WTC11 (cell line): ENCODE measurements around the gene CCDC34. TPM values are rescaled to one million over a fixed set of nuclear protein-coding genes. Genes with fewer than 3 reads are reported as not detected.

ENCODE experiments used
- ATAC-seq: fragments of 200-7000 bp; cut with Tn5 transposase; 2 replicates; pipeline ENCODE4 v1.10.0; 2021; ENCODE audit warnings: mild to moderate bottlenecking, moderate library complexity
- CTCF ChIA-PET: fragments of 300-600 bp; sonication (Branson Sonifier 250); formaldehyde crosslinking; loops from one replicate; lab custom pipeline; 2021; ENCODE audit warnings: antibody characterized with exemption; lab: Charles Lee
- POLR2A ChIA-PET: fragments of 350-600 bp; sonication (Branson Sonifier 250); formaldehyde crosslinking; loops from one replicate; lab custom pipeline; 2021; ENCODE audit warnings: antibody characterized with exemption; lab: Charles Lee
- DNase-seq: peaks from one replicate; pipeline ENCODE4 v3.0.0; 2021; ENCODE audit warnings: low spot score
- H3K27ac Mint-ChIP-seq: 2 replicates; pipeline ENCODE4 v1.8.0; 2021; ENCODE audit warnings: mixed read lengths
- H3K27me3 Mint-ChIP-seq: 2 replicates; pipeline ENCODE4 v1.8.0; 2021; ENCODE audit warnings: low read depth, mild to moderate bottlenecking, moderate library complexity, mixed read lengths
- H3K36me3 Mint-ChIP-seq: 2 replicates; pipeline ENCODE4 v1.8.0; 2021; ENCODE audit warnings: mixed read lengths
- H3K4me1 Mint-ChIP-seq: 2 replicates; pipeline ENCODE4 v1.8.0; 2022; ENCODE audit warnings: mixed read lengths
- H3K4me3 Mint-ChIP-seq: 2 replicates; pipeline ENCODE4 v1.8.0; 2021; ENCODE audit warnings: mild to moderate bottlenecking, moderate library complexity, mixed read lengths
- H3K9me3 Mint-ChIP-seq: 2 replicates; pipeline ENCODE4 v1.8.0; 2021; ENCODE audit warnings: mixed read lengths
- AR ChIP-seq: fragments of 250-450 bp; sonication (Bioruptor Pico); IDR thresholded peaks from 2 replicates; pipeline ENCODE4 v1.9.0; 2021; ENCODE audit warnings: mild to moderate bottlenecking
- ATF1 ChIP-seq: sonication (generic); formaldehyde crosslinking; IDR thresholded peaks from 2 replicates; pipeline ENCODE4 v1.8.1; 2023; ENCODE audit warnings: mild to moderate bottlenecking, moderate library complexity, missing genetic modification reagents
- CTCF ChIP-seq: fragments of 200-600 bp; IDR thresholded peaks from 2 replicates; pipeline ENCODE4 v1.8.0; 2022; ENCODE audit warnings: antibody characterized with exemption
- EMX1 ChIP-seq: fragments of 250-450 bp; sonication (Bioruptor Pico); IDR thresholded peaks from 2 replicates; pipeline ENCODE4 v1.8.0; 2021; ENCODE audit warnings: mild to moderate bottlenecking
- FOXJ3 ChIP-seq: sonication (generic); formaldehyde crosslinking; IDR thresholded peaks from 2 replicates; pipeline ENCODE4 v1.9.0; 2021; ENCODE audit warnings: missing genetic modification reagents, mild to moderate bottlenecking, borderline replicate concordance
- HMGA2 ChIP-seq: fragments of 250-450 bp; sonication (Bioruptor Pico); IDR thresholded peaks from 2 replicates; pipeline ENCODE4 v1.4.0; 2021; ENCODE audit warnings: mild to moderate bottlenecking, moderate library complexity
- HMGXB4 ChIP-seq: sonication (generic); formaldehyde crosslinking; IDR thresholded peaks from 2 replicates; pipeline ENCODE4 v1.8.1; 2023; ENCODE audit warnings: mild to moderate bottlenecking, moderate library complexity, missing genetic modification reagents
- SP1 ChIP-seq: sonication (generic); formaldehyde crosslinking; conservative IDR thresholded peaks from 2 replicates; pipeline ENCODE4 v1.8.1; 2022; ENCODE audit warnings: missing genetic modification reagents
- TEAD1 ChIP-seq: sonication (generic); formaldehyde crosslinking; IDR thresholded peaks from 2 replicates; pipeline ENCODE4 v1.8.0; 2022; ENCODE audit warnings: mild to moderate bottlenecking, missing genetic modification reagents
- TEAD4 ChIP-seq: sonication (generic); formaldehyde crosslinking; IDR thresholded peaks from 2 replicates; pipeline ENCODE4 v1.8.0; 2022; ENCODE audit warnings: mild to moderate bottlenecking, missing genetic modification reagents
- ZBTB21 ChIP-seq: sonication (generic); formaldehyde crosslinking; IDR thresholded peaks from 2 replicates; pipeline ENCODE4 v1.8.1; 2023; ENCODE audit warnings: mild to moderate bottlenecking, missing genetic modification reagents, borderline replicate concordance
- ZNF219 ChIP-seq: sonication (generic); formaldehyde crosslinking; IDR thresholded peaks from 2 replicates; pipeline ENCODE4 v1.8.0; 2023; ENCODE audit warnings: missing genetic modification reagents, mild to moderate bottlenecking, borderline replicate concordance
- ZNF416 ChIP-seq: fragments of 250-450 bp; sonication (Bioruptor Pico); IDR thresholded peaks from 2 replicates; pipeline ENCODE4 v1.9.0; 2021; ENCODE audit warnings: mild to moderate bottlenecking, inconsistent platforms
- total RNA-seq: library from RNA; stranded (reverse); gene quantifications from 3 replicates; pipeline ENCODE4 v1.2.3, GENCODE V29; 2021
- TF ChIP-seq, protein P1 (sequence below): sonication (generic); formaldehyde crosslinking; IDR thresholded peaks from 2 replicates; pipeline ENCODE4 v1.8.0; 2022; ENCODE audit warnings: mild to moderate bottlenecking, missing genetic modification reagents
- TF ChIP-seq, protein P2 (sequence below): sonication (generic); formaldehyde crosslinking; IDR thresholded peaks from 2 replicates; pipeline ENCODE4 v1.8.0; 2022; ENCODE audit warnings: missing genetic modification reagents
- TF ChIP-seq, protein P3 (sequence below): sonication (generic); formaldehyde crosslinking; IDR thresholded peaks from 2 replicates; pipeline ENCODE4 v1.8.0; 2023; ENCODE audit warnings: mild to moderate bottlenecking, missing genetic modification reagents

CCDC34 gene
- total RNA-seq, 1 experiment from 2014 or later = 23.7 TPM

- DNase-seq (no peak), ATAC-seq (no peak)
- Mint-ChIP-seq H3K27me3 (peaks cover 2% of the 10 kb centered on the region), H3K27ac (no peak overlapping the region), H3K36me3 (peaks cover 5% of the 10 kb centered on the region), H3K4me1 (peaks cover 33% of the 10 kb centered on the region), H3K9me3 (no peaks in the 10 kb centered on the region), H3K4me3 (no peak overlapping the region)
- TF ChIP-seq ZBTB21 (CRISPR knock-in tag) (no peak), HMGXB4 (CRISPR knock-in tag) (no peak), HMGA2 (CRISPR knock-in tag) (no peak), ZNF219 (CRISPR knock-in tag) (no peak), FOXJ3 (CRISPR knock-in tag) (no peak), AR (CRISPR knock-in tag) (no peak), CTCF (no peak), ATF1 (CRISPR knock-in tag) (no peak), SP1 (CRISPR knock-in tag) (no peak), EMX1 (no peak), ZNF416 (CRISPR knock-in tag) (no peak), TEAD4 (no peak), TEAD1 (CRISPR knock-in tag) (no peak)
- TF ChIP-seq, protein P1, sequence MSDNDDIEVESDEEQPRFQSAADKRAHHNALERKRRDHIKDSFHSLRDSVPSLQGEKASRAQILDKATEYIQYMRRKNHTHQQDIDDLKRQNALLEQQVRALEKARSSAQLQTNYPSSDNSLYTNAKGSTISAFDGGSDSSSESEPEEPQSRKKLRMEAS (CRISPR knock-in tag) = no peak
- TF ChIP-seq, protein P2, sequence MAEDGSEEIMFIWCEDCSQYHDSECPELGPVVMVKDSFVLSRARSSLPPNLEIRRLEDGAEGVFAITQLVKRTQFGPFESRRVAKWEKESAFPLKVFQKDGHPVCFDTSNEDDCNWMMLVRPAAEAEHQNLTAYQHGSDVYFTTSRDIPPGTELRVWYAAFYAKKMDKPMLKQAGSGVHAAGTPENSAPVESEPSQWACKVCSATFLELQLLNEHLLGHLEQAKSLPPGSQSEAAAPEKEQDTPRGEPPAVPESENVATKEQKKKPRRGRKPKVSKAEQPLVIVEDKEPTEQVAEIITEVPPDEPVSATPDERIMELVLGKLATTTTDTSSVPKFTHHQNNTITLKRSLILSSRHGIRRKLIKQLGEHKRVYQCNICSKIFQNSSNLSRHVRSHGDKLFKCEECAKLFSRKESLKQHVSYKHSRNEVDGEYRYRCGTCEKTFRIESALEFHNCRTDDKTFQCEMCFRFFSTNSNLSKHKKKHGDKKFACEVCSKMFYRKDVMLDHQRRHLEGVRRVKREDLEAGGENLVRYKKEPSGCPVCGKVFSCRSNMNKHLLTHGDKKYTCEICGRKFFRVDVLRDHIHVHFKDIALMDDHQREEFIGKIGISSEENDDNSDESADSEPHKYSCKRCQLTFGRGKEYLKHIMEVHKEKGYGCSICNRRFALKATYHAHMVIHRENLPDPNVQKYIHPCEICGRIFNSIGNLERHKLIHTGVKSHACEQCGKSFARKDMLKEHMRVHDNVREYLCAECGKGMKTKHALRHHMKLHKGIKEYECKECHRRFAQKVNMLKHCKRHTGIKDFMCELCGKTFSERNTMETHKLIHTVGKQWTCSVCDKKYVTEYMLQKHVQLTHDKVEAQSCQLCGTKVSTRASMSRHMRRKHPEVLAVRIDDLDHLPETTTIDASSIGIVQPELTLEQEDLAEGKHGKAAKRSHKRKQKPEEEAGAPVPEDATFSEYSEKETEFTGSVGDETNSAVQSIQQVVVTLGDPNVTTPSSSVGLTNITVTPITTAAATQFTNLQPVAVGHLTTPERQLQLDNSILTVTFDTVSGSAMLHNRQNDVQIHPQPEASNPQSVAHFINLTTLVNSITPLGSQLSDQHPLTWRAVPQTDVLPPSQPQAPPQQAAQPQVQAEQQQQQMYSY (CRISPR knock-in tag) = no peak
- TF ChIP-seq, protein P3, sequence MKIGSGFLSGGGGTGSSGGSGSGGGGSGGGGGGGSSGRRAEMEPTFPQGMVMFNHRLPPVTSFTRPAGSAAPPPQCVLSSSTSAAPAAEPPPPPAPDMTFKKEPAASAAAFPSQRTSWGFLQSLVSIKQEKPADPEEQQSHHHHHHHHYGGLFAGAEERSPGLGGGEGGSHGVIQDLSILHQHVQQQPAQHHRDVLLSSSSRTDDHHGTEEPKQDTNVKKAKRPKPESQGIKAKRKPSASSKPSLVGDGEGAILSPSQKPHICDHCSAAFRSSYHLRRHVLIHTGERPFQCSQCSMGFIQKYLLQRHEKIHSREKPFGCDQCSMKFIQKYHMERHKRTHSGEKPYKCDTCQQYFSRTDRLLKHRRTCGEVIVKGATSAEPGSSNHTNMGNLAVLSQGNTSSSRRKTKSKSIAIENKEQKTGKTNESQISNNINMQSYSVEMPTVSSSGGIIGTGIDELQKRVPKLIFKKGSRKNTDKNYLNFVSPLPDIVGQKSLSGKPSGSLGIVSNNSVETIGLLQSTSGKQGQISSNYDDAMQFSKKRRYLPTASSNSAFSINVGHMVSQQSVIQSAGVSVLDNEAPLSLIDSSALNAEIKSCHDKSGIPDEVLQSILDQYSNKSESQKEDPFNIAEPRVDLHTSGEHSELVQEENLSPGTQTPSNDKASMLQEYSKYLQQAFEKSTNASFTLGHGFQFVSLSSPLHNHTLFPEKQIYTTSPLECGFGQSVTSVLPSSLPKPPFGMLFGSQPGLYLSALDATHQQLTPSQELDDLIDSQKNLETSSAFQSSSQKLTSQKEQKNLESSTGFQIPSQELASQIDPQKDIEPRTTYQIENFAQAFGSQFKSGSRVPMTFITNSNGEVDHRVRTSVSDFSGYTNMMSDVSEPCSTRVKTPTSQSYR (CRISPR knock-in tag) = no peak
- ChIA-PET CTCF (interaction anchor here (0.7 to 1.0 kb wide), 2 partner anchors 61 to 146 kb away, joined by 4 to 6 read pairs; no protein-coding TSS in a partner anchor), POLR2A (interaction anchor here (0.7 kb wide), 1 partner anchor 189 kb away, joined by 3 read pairs; no protein-coding TSS in a partner anchor)
These were observed 6.3 kb downstream of the CCDC34 start for GRCh38 chr11:27356624-27357222.
